ENCODE measurements around the gene SMG6.
"Not testable (repeated sequence)": the region's sequence is repeated elsewhere in the genome, so short reads cannot be mapped to it uniquely, and the experiment has no call there.

Gene SMG6

DNA sequence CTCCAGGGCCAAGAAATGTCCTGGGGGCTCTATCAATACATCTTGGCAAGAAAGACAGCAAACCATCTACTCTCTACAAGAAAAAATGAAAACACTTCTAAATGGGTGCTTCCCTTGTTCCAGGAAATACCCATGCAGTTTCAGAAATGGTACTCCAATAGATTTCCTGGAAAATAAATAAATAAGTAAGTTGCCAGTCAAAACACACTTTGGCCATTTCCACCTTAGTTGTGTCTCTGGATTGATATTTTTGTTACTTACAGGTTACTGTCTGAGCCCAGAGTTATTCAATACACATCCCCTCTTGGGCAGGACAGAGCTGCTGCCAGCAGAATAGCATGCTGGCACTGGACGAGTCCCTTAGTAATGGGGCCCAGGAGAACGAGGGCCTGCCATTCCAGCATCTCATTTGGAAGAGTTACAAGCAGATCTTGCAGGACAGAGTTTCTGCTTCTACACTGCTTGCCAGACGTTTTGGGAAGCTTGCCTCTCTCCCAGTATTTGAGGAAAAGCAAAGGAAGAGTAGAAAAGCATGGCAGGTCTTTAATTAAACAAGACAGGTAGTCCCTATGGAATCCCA, 100.5 kb downstream of the SMG6 start:
- no peak for DNase-seq (ENCODE audit: low read depth)

DNA sequence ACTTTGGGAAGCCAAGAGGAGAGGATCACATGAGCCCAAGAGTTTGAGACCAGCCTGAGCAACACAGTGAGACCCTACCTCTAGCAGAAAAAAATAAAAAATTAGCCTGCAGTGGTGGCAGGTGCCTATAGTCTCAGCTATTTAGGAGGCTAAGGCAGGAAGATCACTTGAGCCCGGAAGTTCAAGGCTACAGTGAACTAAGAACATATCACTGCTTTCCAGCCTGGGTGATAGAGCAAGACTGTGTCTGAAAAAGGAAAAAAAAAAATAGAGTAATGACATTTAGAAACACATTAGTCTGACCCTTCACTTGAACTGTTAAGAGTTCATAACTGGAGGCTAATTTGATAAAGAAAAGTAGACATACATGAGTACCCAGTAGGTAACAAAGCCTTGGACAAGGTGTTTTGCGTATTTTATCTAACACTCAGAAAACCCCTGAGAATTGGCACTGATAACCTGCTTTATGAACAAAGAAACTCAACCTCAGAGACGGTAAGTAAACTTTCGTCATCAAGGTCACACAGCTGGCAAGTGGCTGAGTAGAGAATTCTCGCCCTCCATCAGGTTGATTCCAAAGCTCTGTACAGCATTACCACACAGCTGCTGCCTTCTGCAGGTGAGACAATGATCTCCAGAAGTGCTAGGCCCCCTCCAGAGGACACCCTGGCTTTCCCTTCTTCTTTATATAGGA, 101.1 kb downstream of the SMG6 start:
- DNase-seq (ENCODE audit: low read depth) = no peak

DNA sequence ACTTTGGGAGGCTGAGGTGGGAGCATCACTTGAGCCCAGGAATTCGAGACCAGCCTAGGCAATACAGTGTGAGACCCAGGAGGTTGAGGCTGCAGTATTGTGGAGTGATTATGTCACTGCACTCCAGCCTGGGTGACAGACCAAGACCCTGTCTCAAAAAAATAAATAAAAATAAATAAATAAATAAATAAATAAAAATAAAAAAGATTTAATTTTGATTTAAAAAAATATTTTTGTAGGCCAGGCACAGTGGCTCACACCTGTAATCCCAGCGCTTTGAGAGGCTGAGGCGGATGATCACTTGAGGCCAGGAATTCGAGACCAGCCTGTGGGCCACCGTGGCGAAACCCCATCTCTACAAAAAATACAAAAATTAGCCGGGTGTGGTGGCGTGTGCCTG, 104.2 kb downstream of the SMG6 start:
- not testable (repeated sequence) for DNase-seq (ENCODE audit: low read depth)

DNA sequence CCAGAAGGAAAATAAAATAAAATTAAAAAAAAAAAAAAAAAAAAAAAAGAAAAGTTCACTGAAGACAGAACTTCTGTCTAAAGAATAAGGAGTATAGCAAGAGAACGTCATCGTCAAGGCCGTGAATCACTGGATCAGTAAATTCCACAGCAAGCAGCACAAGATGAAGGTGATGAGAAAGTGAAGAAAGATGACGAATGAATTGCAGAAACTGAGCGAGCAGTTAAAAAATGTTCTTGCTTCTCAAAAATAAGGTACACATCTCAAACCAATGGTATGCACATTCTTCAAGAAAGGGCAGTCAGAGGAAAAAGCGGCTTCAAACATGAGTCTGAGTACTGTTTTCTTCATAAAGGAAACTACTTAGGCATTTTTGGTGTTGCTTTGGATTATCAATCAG, 104.7 kb downstream of the SMG6 start:
- peak; percentile 97 for DNase-seq (ENCODE audit: low read depth)

DNA sequence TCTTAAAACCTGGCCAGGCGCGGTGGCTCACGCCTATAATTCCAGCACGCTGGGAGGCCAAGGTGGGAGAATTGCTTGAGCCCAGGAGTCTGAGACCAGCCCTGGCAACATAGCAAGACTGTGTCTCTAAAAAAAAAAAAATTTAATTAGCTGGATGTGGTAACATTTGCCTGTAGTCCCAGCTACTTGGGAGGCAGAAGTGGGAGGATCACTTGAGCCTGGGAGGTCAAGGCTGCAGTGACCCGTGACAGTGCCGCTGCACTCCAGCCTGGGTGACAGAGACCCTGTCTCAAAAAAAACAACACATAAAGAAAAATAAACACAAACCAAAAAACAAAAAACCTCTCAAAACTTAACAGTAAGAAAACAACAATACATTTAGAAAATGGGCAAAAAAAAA, 106.3 kb downstream of the SMG6 start:
- no peak for DNase-seq (ENCODE audit: low read depth)

DNA sequence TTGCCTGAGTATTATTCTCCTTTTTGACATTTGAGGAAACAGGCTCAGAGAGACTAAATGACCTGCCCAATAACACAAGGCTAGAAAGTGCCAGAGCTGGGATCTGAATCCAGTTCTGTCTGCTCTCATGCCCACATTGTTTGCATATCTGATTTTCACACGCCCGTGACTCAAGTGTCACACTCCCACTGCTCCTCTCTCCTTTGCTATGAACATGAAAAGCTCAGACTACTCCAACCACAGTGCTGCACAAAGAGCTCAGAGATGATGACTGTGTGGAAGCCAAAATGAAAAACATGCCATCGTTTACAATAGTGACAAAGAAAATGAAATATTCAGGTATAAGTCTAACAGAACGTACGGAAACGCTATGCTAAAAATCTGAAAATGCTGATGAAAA, 107.9 kb downstream of the SMG6 start:
- peak; percentile 29 for DNase-seq (ENCODE audit: low read depth)

DNA sequence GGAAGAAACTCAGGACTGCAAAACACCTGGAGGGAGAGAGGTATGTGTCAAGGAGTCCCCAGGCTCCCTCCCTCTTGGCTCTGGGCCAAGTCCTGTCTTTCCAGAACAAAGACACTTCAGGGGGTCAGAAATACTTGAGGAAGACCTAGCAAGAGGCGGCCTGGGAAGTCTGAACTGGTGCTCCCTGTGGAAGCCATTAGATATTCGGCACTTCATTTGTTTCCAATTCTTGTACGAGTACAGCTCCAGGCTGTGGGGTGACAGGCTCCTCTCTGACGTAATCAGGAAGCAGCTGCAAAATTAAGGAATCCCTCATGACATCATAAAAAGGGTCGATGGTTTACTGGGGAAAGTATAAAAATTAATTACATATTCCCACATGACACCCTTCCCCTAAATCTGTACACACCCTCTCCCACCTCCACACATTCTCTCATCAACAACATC, 108.7 kb downstream of the SMG6 start:
- DNase-seq (ENCODE audit: low read depth) = no peak

DNA sequence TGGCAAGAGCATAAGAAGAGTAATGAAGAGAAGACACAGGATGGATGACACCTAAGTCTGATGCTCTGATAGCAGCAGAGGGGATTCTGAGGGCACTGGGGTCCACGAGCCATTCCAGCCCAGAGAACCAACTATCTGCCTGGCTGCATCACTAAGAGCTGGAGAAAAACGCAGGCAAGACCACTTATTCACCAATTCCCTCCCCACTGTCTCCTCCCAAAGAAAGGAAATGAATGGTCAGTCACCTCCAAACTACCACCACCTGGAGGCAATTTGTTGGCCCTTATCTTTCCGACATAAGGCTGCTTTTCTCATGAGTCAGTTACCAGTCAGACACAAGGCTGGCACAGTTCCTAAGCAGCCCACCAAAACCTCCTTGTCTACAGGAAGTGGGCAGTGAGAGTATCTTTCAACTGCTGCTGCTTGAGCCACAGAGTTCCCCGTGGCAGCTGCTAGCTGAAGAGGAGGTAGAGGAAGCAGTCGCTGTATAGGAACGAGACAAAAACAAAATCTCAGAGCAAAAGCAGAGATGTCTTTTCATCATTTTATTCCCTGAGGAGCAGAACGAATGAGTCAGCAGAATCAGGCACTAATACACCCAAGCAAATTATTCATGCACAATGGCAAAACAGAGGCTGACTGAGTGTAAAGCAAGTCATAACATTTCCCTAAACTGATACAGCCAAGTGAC, 111.1 kb downstream of the SMG6 start:
- peak; percentile 99 for DNase-seq (ENCODE audit: low read depth)

DNA sequence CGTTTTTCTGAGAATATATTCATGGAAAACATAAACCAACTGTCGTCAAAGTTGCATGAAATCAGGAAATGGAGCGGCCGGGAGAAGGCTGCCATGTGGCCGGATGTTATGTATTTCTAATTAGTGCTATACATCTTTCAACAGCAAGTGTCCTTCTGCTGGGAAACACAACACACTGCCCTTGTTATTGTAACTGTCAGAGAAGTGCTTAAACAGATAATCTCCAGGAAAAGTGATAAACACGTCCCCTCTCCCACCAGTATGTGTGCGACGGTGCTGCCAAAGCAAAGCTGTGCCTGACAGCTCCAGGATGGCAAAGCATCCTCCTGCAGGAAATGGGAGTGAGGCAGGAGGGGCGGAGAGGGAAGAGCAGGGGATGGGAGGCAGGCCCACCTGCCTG, 111.8 kb downstream of the SMG6 start:
- peak; percentile 41 for DNase-seq (ENCODE audit: low read depth)

DNA sequence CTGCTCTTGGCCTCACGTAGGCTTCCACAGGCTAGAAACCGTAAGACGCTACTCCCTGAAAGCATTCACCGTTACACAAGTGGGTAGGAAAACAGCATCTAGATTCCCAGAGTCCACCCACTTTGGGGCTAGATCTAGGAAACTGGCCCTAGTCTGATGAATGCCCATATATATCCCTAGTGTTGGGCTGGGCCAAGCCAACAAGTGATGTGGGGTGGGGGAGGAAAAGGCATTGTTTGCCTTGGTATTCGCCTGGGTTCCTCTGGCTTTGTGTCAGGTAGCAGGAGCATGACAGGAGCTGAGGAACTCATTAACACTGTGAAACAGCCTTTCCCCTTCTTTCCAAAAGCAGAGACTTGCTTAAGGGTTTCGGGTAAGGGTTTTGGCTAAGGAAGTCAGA, 112.4 kb downstream of the SMG6 start:
- no peak for DNase-seq (ENCODE audit: low read depth)

DNA sequence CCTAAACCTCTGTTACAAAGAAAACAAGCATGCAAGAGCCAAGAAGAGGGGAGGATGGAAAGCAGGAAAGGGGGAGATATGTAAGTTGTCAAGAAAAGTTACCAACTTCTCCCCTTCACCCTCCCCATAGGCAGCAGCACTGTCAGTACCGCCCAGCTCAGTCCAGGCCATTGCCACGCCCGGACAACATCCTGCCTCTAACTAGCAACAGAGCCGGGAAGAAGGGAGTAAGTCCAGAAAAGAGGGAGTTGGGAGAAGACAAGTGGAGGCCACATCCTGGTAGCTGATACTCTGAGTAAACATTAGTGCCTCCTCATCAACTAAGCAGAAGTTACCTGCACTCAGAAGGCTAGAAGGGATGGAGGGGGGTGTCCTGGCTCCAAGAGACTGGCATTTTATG, 113.6 kb downstream of the SMG6 start:
- DNase-seq (ENCODE audit: low read depth) = peak; percentile 20

DNA sequence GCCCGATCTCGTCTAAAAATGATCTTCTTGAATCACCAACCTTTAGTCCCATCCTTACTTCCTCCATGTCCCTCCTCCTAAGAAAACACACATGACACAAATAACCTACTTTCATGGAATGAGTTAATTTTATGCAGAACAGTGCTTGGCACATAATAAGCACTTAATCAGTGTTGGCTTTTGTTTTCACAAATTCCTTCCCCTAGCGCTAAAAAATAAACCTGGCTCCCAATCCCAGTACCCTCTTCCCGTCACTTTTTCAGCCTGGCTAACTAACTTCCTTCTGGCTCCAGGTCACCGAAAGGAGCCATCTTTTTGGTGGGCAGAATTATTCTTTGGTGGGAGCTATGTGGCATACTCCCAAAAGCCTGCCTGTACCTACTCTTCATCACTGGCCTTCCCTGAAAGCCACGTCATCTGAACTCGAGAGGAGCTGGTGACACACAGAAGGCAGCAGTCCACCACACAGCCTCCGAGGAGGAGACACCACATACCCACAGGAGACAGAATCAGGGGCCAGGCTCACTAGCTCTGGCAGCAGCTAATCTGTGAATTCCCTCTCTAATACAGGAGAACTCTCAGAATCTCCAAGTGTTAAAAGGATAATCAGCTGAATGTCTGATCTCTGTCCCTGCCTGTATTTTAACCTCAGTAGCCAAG, 114.5 kb downstream of the SMG6 start:
- no peak for DNase-seq (ENCODE audit: low read depth)

DNA sequence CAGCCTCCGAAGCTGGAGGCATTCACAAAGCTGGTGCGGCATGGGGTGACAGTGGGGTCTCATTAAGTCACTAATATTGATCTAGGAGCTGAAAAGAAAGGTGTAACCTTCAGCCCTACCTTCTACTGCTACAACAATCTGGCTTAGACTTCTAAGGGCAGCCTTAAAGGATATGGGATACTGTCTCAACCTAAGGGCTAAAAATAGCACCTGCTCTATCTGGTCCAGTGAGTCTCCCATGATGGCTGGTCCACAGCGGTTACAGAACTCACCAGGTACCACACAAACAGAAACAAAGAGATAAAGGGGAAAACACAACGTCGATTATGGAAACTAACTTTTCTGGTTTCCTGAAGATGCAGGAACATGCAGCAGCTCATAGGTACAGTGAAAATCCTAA, 115.8 kb downstream of the SMG6 start:
- DNase-seq (ENCODE audit: low read depth) = no peak

DNA sequence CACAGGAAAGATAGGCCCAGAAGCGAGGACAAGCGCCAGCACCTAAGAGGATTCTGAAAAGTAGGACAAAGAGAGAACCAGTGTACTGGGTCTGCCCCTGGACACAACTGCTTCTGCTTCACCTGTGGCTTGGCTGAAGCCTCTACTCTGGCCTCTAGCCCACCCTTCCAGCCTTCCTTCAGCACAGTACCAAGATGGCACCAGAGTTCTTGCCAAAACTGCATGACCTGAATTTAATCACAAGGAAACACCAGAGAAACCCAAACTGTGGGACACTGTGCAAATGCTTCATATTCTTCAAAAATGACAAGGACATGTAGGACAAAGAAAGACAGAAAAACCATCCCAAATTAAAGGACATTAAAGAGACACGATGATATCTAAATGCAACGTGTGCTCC, 116.6 kb downstream of the SMG6 start:
- DNase-seq (ENCODE audit: low read depth) = no peak

DNA sequence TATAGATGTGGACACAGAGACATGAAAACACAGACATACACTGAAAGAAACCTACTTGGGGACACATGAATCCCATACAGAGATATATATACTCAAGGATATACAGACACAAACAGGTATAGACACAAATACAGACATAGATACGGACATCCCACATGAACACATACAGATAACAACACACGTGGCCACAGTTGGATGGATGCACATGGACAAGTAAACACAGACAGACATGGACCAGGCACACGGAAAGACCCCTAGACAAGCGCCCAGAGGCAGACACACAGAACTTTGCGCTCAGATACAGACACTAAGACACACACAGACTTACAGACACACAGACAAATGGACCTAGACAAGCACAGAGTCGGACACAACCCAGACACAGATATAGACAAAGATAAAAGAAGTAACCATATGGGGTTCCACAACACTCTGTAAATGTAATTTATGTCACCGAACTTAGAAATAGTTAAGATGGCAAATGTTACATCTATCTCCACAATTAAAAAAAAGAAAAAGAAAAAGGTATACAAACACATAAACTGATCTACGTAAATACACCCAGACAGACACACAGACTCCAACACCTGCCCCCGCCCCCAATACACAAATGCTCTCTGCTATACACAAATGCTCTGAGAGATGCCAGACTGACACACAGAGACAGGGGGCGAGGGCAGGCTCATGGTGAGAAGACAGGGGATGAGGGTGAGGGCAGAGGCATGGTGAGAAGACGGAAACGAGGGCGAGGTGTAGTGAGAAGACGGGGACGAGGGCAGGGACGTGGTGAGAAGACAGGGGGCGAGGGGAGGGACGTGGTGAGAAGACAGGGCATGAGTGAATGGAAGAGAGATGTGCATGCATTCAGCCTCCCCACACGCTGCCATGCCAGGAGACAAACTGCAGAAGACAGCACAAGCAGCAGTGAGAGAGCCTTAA, 118.3 kb downstream of the SMG6 start:
- no peak for DNase-seq (ENCODE audit: low read depth)

DNA sequence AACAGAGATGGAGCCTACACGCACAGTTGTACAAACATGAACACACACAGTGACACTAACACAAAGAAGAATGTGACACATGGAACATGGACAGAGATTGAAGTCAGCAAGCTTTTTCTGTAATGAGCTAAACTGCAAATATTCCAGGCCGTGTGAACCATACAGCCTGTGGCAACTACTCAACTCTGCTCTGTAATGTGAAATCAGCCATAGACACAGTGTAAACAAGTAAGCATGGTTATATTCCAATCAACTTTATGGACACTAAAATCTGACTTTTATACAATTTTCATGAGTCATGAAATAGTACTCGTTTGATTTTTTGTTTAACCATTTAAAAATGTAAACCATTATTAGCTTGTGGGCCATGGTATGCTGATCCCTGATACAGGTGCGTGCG, 120.2 kb downstream of the SMG6 start:
- no peak for DNase-seq (ENCODE audit: low read depth)

DNA sequence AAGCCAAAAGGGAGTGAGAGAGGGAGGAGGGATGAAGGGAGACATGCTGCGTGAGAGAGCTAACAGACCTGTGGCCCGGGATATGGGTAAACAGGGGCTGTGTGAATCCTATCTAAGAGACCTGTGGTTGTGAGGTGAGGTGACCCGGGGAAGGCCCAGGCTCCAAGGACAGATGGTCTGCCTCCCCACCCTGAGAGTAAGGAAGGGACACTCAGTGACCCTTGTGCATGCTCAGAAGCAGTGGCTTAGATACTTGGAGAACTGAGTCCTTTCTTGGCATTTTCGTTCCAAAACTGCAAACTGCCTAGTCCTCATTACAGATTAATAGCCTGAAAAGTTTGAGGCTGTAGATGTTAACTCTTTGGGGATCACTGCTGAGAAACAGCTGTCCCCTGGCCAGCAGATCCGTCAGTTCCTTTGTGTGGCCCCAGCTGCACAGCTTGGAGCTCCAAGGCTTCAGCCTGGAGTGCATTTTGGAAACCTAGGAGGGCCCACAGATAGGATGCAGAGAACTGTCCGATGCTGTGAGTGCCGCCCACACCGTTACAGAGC, 121.6 kb downstream of the SMG6 start:
- no peak for DNase-seq (ENCODE audit: low read depth)

DNA sequence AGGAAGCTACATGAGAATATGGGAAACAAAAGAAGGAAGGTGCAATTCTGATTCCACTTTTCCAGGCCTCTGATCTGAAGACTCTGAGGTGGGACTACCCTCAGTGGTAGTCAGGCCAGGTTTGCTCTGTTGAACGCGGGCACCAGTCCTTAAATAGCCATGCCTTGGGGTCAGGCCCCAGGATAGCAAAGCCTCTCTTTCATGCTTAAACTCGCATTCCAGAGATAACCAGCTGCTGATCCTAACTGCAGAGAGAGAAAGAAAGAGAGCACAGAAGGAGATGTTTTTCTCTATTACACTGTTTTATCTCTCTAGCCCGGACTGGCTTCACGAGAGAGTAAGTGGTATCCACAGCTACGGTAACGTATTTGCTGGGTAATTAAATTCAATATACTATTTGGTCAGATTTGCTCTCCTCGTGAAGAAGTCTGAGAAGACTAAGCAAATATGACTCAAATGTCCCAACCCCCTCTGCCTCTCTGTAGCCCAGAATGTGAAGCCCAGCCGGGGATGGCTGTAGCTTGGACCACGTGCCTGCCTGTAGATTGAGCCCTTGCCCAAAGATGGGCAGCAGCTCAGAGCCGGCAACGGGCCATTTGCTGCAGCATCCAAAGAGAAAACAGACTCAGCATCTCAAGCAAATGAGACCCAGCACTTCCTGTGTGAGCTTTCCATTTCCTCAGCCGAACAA, 122.2 kb downstream of the SMG6 start:
- peak; percentile 93 for DNase-seq (ENCODE audit: low read depth)

DNA sequence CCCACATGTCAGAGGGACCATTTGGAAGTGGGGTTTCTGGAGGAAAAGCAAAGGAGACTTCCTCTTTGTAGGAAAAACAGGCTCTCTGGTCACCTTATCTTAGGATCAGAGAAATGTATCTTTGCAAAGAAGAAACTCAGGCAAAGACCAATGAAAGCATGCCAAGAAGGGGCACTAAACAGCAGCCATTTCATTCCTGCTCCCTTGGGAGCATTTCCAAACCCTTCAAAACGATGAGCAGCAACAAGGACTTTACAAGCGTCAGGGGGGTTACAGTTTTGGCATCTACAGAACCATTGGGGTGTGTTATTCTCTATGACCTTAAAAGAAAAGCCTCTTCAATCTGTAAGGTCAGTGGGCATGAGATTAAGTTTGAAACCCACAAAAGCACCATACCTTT, 122.8 kb downstream of the SMG6 start:
- DNase-seq (ENCODE audit: low read depth) = no peak

DNA sequence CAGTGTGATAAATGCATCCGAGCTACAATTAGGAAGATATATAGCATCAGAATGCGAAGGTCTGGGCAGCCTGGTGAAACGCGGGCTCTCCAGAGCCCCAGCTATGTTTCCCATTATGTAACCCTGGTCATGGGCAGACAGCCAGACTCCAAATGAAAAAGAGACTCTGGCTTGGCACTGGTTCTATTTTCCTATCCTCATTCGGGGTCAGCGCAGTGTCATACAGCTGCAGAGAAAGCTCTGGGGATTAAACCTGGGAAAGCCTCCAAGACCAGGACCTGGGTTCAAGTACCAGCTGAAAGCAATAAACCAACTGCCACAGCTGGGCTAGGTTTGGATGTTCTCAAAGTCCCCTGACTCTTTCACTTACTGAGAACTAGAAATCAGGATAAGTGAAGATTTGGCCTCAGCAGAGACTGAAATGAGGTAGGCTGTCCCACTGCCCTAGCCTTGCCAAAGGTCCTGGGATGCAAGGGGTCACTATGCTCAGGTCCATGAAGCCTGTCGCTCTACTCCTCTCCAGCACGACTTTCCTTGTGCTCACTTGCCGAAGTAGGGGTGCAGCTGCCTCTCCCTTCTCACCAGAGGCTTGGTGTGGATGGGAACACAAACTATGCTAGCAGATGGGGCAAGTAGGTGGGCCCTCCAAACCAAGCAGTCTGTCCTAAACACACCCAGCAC, 123.8 kb downstream of the SMG6 start:
- peak; percentile 97 for DNase-seq (ENCODE audit: low read depth)
